LoVo (cell line): Measurements from ENCODE around the gene VWA3B.
"Not testable (repeated sequence)": the region's sequence is repeated elsewhere in the genome, so short reads cannot be mapped to it uniquely, and the experiment has no call there.

Experiments
- DNase-seq: peaks from one replicate; pipeline ENCODE4 v3.0.0-alpha.2; 2016; ENCODE audit warnings: low spot score

Gene VWA3B

GRCh38 chr2:98134172-98135005 is 47.4 kb downstream of the VWA3B start:
- DNase-seq, result no peak

- no peak for DNase-seq
These were observed 50.2 kb downstream of the VWA3B start for GRCh38 chr2:98137196-98137595.

GRCh38 chr2:98138978-98139377 is 52.0 kb downstream of the VWA3B start:
- not testable (repeated sequence) for DNase-seq

- no peak for DNase-seq
These were observed 53.2 kb downstream of the VWA3B start for GRCh38 chr2:98140210-98140609.

- no peak for DNase-seq
These were observed 55.3 kb downstream of the VWA3B start for GRCh38 chr2:98142106-98142791.

GRCh38 chr2:98145070-98145469 is 58.1 kb downstream of the VWA3B start:
- DNase-seq, result no peak

- DNase-seq, result not testable (repeated sequence)
These were observed 60.9 kb downstream of the VWA3B start for GRCh38 chr2:98147900-98148299.

- no peak for DNase-seq
These were observed 61.8 kb downstream of the VWA3B start for GRCh38 chr2:98148595-98149332.

GRCh38 chr2:98149333-98149697 is 62.3 kb downstream of the VWA3B start:
- peak; percentile 49 for DNase-seq

- no peak for DNase-seq
These were observed 66.5 kb downstream of the VWA3B start for GRCh38 chr2:98153481-98153880.

GRCh38 chr2:98155291-98155690 is 68.3 kb downstream of the VWA3B start:
- no peak for DNase-seq

GRCh38 chr2:98155716-98156115 is 68.7 kb downstream of the VWA3B start:
- DNase-seq, result no peak

- DNase-seq, result no peak
These were observed 69.3 kb downstream of the VWA3B start for GRCh38 chr2:98156304-98156703.

GRCh38 chr2:98157557-98157956 is 70.6 kb downstream of the VWA3B start:
- DNase-seq, result no peak

- no peak for DNase-seq
These were observed 71.3 kb downstream of the VWA3B start for GRCh38 chr2:98158305-98158704.

GRCh38 chr2:98160554-98160953 is 73.6 kb downstream of the VWA3B start:
- no peak for DNase-seq

- no peak for DNase-seq
These were observed 74.2 kb downstream of the VWA3B start for GRCh38 chr2:98161186-98161585.

- no peak for DNase-seq
These were observed 77.3 kb downstream of the VWA3B start for GRCh38 chr2:98164256-98164655.

- no peak for DNase-seq
These were observed 78.6 kb downstream of the VWA3B start for GRCh38 chr2:98165516-98166071.

GRCh38 chr2:98167916-98168315 is 80.9 kb downstream of the VWA3B start:
- DNase-seq, result no peak

GRCh38 chr2:98170076-98170475 is 83.1 kb downstream of the VWA3B start:
- DNase-seq, result no peak

- no peak for DNase-seq
These were observed 85.3 kb downstream of the VWA3B start for GRCh38 chr2:98172150-98172765.
